GM12872 (cell line): ENCODE data around the gene CHIT1.

Experiments used
- TF ChIP-seq, protein P1 (sequence below): IDR thresholded peaks from 3 replicates; pipeline ENCODE4 v1.5.1; 2011; ENCODE audit warnings: low read depth, mild to moderate bottlenecking, low read length, moderate library complexity; ENCODE audit not compliant: insufficient read depth

The CHIT1 gene

DNA sequence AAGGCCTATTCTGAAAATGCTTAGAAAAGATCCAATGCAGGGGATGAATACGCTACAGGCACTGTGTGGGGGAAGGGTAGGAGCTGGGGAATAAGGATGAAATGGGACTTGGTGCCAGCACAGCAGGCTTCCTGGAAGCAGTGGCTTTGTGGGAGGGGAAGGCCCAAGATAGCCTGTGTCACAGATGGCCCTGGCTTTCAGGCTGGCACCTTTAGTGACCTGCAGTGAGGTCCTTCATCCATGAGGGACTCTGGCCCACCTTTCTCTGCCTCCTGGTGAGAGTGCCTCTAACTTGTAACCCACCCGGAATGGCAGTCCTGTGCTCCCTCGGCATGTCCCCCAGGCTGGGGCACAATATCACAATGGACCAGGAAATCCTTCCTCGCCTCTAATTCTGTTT lies 43.9 kb downstream of the CHIT1 start:
- TF ChIP-seq, protein P1, sequence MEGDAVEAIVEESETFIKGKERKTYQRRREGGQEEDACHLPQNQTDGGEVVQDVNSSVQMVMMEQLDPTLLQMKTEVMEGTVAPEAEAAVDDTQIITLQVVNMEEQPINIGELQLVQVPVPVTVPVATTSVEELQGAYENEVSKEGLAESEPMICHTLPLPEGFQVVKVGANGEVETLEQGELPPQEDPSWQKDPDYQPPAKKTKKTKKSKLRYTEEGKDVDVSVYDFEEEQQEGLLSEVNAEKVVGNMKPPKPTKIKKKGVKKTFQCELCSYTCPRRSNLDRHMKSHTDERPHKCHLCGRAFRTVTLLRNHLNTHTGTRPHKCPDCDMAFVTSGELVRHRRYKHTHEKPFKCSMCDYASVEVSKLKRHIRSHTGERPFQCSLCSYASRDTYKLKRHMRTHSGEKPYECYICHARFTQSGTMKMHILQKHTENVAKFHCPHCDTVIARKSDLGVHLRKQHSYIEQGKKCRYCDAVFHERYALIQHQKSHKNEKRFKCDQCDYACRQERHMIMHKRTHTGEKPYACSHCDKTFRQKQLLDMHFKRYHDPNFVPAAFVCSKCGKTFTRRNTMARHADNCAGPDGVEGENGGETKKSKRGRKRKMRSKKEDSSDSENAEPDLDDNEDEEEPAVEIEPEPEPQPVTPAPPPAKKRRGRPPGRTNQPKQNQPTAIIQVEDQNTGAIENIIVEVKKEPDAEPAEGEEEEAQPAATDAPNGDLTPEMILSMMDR, result no peak

DNA sequence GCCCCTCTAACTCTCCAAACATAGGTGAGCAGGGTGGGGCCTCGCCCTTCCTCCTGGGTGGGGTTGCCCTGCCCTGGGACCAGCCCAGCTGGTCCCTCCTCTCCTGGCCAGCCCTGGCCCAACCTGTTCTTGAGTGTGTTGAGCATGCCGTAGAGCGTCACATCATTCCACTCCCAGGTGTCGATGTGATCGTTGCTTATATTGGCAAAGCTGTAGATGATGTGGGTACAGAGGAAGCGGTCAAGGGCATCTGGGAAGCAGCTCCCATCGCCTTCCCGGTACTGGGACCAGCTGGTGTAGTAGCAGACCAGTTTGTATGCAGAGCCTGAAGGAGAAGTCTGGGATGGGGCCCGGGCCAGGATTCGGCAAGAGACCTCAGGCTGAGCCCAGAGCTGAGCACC lies 44.4 kb downstream of the CHIT1 start:
- TF ChIP-seq, protein P1, result no peak

DNA sequence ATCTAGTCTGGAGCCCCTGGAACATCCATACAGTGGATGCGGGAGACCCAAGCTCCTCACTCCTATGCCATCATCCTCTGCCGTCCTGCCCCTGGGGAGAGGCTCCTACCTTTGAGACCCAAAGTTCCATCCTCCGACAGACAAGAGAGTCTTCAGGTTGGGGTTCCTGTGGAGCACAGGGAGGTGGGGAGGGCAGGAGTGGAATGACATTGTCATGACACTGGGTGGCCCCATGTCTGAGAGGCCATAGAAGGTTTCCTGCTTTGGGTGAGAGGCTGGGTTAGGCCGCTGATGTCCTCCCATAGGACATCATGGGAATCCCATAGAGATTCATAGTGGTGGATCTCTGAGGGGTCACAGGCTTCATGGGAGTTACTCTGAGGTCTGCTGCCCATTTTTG lies 45.0 kb downstream of the CHIT1 start:
- TF ChIP-seq, protein P1, result no peak

DNA sequence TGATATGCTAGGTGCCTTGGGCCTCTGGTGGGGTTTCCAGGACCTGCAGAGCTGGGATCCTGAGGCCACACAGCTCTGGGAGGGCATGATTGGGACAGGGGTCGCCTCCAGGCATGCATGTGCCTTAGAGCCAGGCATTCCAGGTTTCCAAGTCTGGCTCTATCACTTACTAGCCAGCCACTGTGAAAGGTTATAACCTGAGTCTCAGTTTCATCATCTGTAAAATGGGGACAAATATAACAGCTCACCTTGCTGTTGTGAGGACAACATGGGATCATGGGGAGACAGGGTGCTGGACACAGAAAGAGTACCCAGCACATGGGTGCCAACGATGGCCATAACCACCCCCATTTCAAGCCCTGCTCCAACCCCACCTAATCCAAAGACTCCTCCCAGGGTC lies 45.6 kb downstream of the CHIT1 start:
- TF ChIP-seq, protein P1, result no peak

DNA sequence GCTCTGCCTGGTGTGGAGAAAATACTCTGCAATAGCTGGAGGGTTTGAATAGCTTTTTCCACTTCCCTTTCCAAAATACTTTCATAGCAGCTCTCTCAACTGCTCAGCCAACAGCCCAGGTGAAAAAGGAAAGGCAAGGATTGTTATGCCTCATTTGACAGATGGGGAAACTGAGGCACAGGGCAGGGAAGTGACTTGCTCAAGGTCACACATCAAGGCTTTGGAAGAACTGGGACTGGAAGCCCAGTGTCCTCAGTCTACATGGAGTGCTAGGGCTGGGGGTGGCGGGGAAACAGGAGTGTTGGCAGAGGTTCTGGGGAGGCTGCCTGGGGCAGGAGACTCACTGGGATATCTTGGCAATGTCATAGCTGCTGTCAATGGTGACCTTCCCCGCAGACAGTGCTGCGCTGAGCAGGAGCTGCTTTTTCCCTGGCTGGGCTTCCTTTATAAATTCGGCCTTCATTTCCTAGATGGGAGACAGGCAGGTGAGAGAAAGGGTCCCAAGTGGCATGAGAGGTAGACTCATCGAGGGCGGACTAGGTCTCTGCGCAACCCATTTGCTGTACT lies 47.0 kb downstream of the CHIT1 start:
- TF ChIP-seq, protein P1, result no peak

DNA sequence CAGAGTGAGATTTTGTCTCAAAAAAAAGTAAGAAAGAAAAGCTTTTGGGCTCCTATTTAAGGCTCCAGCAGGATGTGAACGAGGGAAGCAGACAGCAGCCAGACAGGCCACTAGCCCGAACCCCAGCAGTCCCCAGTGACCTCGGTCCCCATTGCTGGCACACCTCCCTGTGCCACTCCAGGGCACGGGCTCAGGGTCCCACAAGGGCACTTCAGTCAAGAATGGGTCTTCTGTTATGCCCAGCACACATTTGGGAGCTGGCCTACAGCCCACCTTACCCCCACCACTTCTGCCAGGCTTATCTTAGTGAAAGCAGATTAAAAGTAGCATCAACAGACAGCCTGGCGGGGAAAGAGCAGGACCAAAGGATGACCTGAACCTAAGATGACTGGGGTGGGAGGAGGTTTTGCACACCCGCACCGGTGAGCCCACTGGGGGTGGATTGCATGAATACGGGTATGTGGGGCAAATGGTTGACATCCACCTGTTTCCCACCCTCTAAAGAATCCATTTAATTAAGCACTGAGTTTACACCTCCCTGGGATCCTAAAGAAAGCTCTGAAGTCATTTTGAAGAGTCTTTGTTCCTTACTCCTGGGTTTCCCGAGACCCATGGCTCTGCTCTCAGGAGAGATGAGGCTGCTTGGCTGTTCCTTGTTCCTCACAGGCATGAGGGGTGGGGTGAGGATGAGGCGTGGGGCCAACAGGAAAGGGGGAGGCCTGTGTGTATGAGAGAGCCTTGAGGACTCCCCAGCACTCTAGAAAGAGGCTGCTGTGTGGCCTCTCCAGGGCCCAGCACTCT lies 47.7 kb downstream of the CHIT1 start:
- TF ChIP-seq, protein P1, result no peak

DNA sequence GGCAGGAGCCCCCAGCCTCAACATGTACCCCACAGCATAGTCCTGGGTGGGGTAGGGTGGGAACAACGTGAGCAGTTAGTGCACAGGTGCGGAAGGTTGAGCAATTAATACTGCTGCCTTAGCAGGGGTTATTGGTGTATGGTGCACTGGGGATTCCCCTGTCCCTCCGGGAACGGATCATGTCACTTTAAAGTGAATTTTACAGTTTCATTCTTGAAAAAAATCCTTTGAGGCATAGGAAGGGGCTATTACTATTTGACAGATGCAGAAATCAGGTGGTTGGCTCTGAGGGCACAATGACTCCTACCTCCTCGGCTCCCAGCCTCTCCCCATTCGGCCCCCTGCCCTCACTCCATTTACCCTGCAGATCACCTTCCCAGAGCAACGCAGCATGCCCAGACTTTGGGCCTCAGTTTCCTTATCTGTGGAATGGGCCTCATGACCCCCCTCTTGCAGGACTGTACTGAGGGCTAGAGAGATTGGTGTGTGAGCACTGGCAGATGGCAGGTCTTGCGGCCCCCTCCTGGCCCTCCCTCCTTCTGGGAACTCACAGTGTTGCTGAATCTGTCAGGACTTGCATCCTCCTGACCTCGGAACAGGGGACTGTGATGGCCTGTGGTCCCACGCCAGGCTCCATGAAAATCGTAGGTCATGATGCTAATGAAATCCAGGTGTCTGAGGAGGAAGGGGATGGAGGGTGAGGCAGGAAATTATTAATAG lies 48.7 kb downstream of the CHIT1 start:
- TF ChIP-seq, protein P1, result no peak
